Measurements from ENCODE around the gene ETV3L. TPM values are rescaled to one million over a fixed set of nuclear protein-coding genes. Genes with fewer than 3 reads are reported as not detected.

ETV3L gene
- total RNA-seq, 1 experiment from 2014 or later, result not detected

- ChIA-PET RAD21 (ENCODE audit: low non-redundant PET in 1 of 2, low total read pairs in 2 of 2, uncharacterized antibody in 2 of 2, unreplicated experiment in 2 of 2) (no interaction called here), CTCF (interaction anchor here (2.3 kb wide), 1 partner anchor 13 kb away, joined by 6 read pairs; no protein-coding TSS in a partner anchor), POLR2A (no interaction called here)
- H3K9me2 ChIP-seq (ENCODE audit: insufficient read depth), result no peaks in the 10 kb centered on the region
- DNase-seq (ENCODE audit: low read depth, low spot score) (no peak), ATAC-seq (no peak)
- no peak overlapping the region for H3K9ac ChIP-seq (ENCODE audit: low read length)
- H3K4me2 ChIP-seq (ENCODE audit: low read length), result no peak overlapping the region
- H3K36me3 ChIP-seq (ENCODE audit: control insufficient read depth in 1 of 2, insufficient read depth in 2 of 2, low read length in 2 of 2), result peaks cover 43 to 44% of the 10 kb centered on the region in 2 experiments
- intact Hi-C loops (cut with micrococcal nuclease), result loop anchor here (5.0 kb wide), 1 partner anchor 43 kb away; no protein-coding TSS in a partner anchor
- H3K9me3 ChIP-seq (ENCODE audit: control insufficient read depth in 1 of 2, insufficient read depth in 1 of 2, low read depth in 1 of 2, low read length in 2 of 2), result no peaks in the 10 kb centered on the region
- BruUV-seq (replicated peaks), result no TSS peak
- H2AFZ ChIP-seq (ENCODE audit: low read depth, low read length, poor library complexity, severe bottlenecking), result no peak overlapping the region
- peaks cover 7% of the 10 kb centered on the region; the same call in 1 of the 2 replicates for H4K20me1 ChIP-seq (ENCODE audit: insufficient read depth)
- no peak overlapping the region for H3K27ac ChIP-seq (ENCODE audit: low read depth, low read length)
- no peaks in the 10 kb centered on the region for H3K27me3 ChIP-seq (ENCODE audit: insufficient read depth, low read length)
- no peak for TF ChIP-seq SP1 (IDR thresholded peaks at IDR 0.05; ENCODE audit: low read depth)
- no peak for TF ChIP-seq EZH2phosphoT487 (IDR thresholded peaks at IDR 0.05; ENCODE audit: borderline replicate concordance)
- no peak for TF ChIP-seq SIN3A (IDR thresholded peaks at IDR 0.05; ENCODE audit: low read depth)
- TF ChIP-seq REST (IDR thresholded peaks at IDR 0.05; ENCODE audit: low read depth), result no peak
- TF ChIP-seq YY1 (IDR thresholded peaks at IDR 0.05; ENCODE audit: extremely low read depth, insufficient replicate concordance, low read depth, low read length), result no peak
- TF ChIP-seq ZBTB33 (IDR thresholded peaks at IDR 0.05; ENCODE audit: extremely low read depth, insufficient replicate concordance, low read length), result no peak
- no peak for TF ChIP-seq TCF7L2 (IDR thresholded peaks at IDR 0.05; ENCODE audit: borderline replicate concordance, extremely low read depth, insufficient read depth, insufficient read length)
- TF ChIP-seq ELF1 (IDR thresholded peaks at IDR 0.05; ENCODE audit: borderline replicate concordance, low read depth), result no peak
- TF ChIP-seq POLR2AphosphoS5 (IDR thresholded peaks at IDR 0.05; ENCODE audit: low read depth, low read length), result no peak
- TF ChIP-seq ATF3 (IDR thresholded peaks at IDR 0.05), result no peak
- no peak for TF ChIP-seq CBX3 (IDR thresholded peaks at IDR 0.05; ENCODE audit: low read depth)
- no peak for TF ChIP-seq EGR1 (IDR thresholded peaks at IDR 0.05; ENCODE audit: low read depth)
- no peak for TF ChIP-seq JUND (IDR thresholded peaks at IDR 0.05)
- no peak for TF ChIP-seq ZNF274 (IDR thresholded peaks at IDR 0.05; ENCODE audit: low read depth, low read length)
- TF ChIP-seq EZH2 (IDR thresholded peaks at IDR 0.05), result no peak
- no peak for TF ChIP-seq RAD21 (IDR thresholded peaks at IDR 0.05; ENCODE audit: low read depth)
- no peak overlapping the region for H3K4me3 ChIP-seq (replicated peaks in 1 of 2; ENCODE audit: low read depth in 1 of 2, low read length in 2 of 2)
- H3K4me1 ChIP-seq (ENCODE audit: control insufficient read depth in 1 of 2, insufficient read depth in 2 of 2, low read length in 2 of 2), result peaks cover 13 to 25% of the 10 kb centered on the region in 2 experiments
- peaks cover 46% of the 10 kb centered on the region for H3K79me2 ChIP-seq (ENCODE audit: insufficient read depth, low read length)
Observed at GRCh38 chr1:157135070-157135469, 35.5 kb upstream of the ETV3L start.

All from HCT116 (cell line).